Astrocyte (in vitro differentiated cells and primary cell): ENCODE results near the gene CDK14. TPM values are rescaled to one million over a fixed set of nuclear protein-coding genes. Genes with fewer than 3 reads are reported as not detected.
"Not testable (repeated sequence)": the region's sequence is repeated elsewhere in the genome, so short reads cannot be mapped to it uniquely, and the experiment has no call there.

Experiments
- DNase-seq: peaks from one replicate; pipeline ENCODE4 v3.0.0-alpha.2; 2010; ENCODE audit warnings: low read depth
- FAIRE-seq: peaks from 2 replicates; lab custom pipeline; 2011; peaks lifted over from hg19 to GRCh38; lab: Jason Lieb, UNC
- H2AFZ ChIP-seq: 2 replicates; pipeline ENCODE4 v1.6.0; 2012; ENCODE audit warnings: low read depth, low read length, inconsistent platforms
- H3K27ac ChIP-seq: 2 replicates; pipeline ENCODE4 v1.5.1; 2011; ENCODE audit warnings: low read depth, low read length, inconsistent platforms
- H3K27me3 ChIP-seq: 2 replicates; pipeline ENCODE4 v1.6.0; 2011; ENCODE audit warnings: low read length, inconsistent platforms; ENCODE audit not compliant: insufficient read depth
- H3K36me3 ChIP-seq: 2 replicates; pipeline ENCODE4 v1.5.1; 2011; ENCODE audit warnings: low read length, inconsistent platforms; ENCODE audit not compliant: insufficient read depth
- H3K4me1 ChIP-seq: 2 replicates; pipeline ENCODE4 v1.5.1; 2011; ENCODE audit warnings: low read length, inconsistent platforms; ENCODE audit not compliant: insufficient read depth
- H3K4me2 ChIP-seq: 2 replicates; pipeline ENCODE4 v1.6.0; 2012; ENCODE audit warnings: low read length, inconsistent platforms
- H3K4me3 ChIP-seq: 2 replicates; pipeline ENCODE4 v1.5.1; 2011; ENCODE audit warnings: low read depth, mild to moderate bottlenecking, low read length, inconsistent platforms; ENCODE audit not compliant: insufficient read depth
- H3K79me2 ChIP-seq: 2 replicates; pipeline ENCODE4 v1.6.0; 2012; ENCODE audit warnings: mild to moderate bottlenecking, low read length, inconsistent platforms; ENCODE audit not compliant: insufficient read depth
- H3K9ac ChIP-seq: 2 replicates; pipeline ENCODE4 v1.6.0; 2012; ENCODE audit warnings: mild to moderate bottlenecking, low read length, inconsistent platforms
- H3K9me3 ChIP-seq: 2 replicates; pipeline ENCODE4 v1.5.1; 2012; ENCODE audit warnings: low read depth, mild to moderate bottlenecking, low read length, inconsistent platforms; ENCODE audit not compliant: insufficient read depth
- H4K20me1 ChIP-seq: 2 replicates; pipeline ENCODE4 v1.6.0; 2012; ENCODE audit warnings: low read length, inconsistent platforms; ENCODE audit not compliant: insufficient read depth
- H3K27ac Mint-ChIP-seq: one replicate; pipeline ENCODE4 v1.8.0; 2021; ENCODE audit warnings: mild to moderate bottlenecking, mixed read lengths; ENCODE audit not compliant: unreplicated experiment
- H3K27me3 Mint-ChIP-seq: one replicate; pipeline ENCODE4 v1.8.0; 2021; ENCODE audit warnings: low read depth, mixed read lengths; ENCODE audit not compliant: unreplicated experiment
- H3K36me3 Mint-ChIP-seq: one replicate; pipeline ENCODE4 v1.8.0; 2021; ENCODE audit warnings: low read depth, mixed read lengths; ENCODE audit not compliant: unreplicated experiment
- H3K4me1 Mint-ChIP-seq: one replicate; pipeline ENCODE4 v1.8.0; 2021; ENCODE audit warnings: low read depth, mixed read lengths; ENCODE audit not compliant: unreplicated experiment
- H3K4me3 Mint-ChIP-seq: one replicate; pipeline ENCODE4 v1.8.0; 2021; ENCODE audit warnings: mild to moderate bottlenecking, moderate library complexity, mixed read lengths; ENCODE audit not compliant: unreplicated experiment
- H3K9me3 Mint-ChIP-seq: one replicate; pipeline ENCODE4 v1.8.0; 2021; ENCODE audit warnings: mild to moderate bottlenecking, mixed read lengths; ENCODE audit not compliant: unreplicated experiment
- EZH2 ChIP-seq: IDR thresholded peaks from 2 replicates; pipeline ENCODE4 v1.6.1; 2012; ENCODE audit warnings: mild to moderate bottlenecking, low read length, inconsistent platforms; ENCODE audit not compliant: insufficient read depth
- total RNA-seq: library from RNA; stranded (reverse); gene quantifications from 2 replicates; pipeline ENCODE4 v1.2.1, GENCODE V29; 2021
- TF ChIP-seq, protein P1 (sequence below): IDR thresholded peaks from 2 replicates; pipeline ENCODE4 v1.5.1; 2011; ENCODE audit warnings: low read depth, mild to moderate bottlenecking, inconsistent platforms, low read length, moderate library complexity; ENCODE audit not compliant: insufficient read depth

The CDK14 gene
- total RNA-seq, 1 donor from 2014 or later: 30.2 TPM

DNA sequence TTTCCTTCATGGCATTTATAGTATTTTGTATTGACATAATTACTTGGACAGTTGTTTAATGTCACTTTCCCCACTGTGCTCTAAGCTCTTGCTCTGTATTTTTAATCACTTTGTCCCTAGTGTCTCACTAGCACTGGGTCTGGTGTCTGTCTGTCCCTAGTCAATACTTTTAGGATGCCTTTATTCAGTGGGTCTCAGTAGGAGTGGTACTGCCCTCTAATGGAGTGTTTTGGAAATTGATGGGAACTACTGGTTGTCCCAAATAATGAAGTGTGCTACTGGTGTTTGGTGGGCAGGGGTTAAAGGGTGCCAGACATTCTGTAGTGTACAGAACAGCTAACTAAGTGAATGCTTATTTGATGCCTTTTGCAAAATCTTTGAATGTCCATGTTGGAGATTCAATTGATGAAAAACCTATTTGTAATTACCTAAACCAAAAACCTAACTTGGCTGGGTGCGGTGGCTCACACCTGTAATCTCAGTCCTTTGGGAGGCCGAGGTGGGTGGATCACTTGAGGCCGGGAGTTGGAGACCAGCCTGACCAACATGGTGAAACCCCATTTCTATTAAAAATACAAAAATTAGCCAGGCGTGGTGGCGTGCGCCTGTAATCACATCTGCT, 33.3 kb downstream of the CDK14 start:
- FAIRE-seq: peak; percentile 23
- Mint-ChIP-seq H3K4me1 (peaks cover 17% of the 10 kb centered on the region), H3K9me3 (no peaks in the 10 kb centered on the region), H3K27me3 (no peaks in the 10 kb centered on the region), H3K36me3 (no peaks in the 10 kb centered on the region), H3K4me3 (no peak overlapping the region), H3K27ac (no peak overlapping the region)
- peaks cover 11% of the 10 kb centered on the region for H4K20me1 ChIP-seq
- H3K27ac ChIP-seq: no peak overlapping the region
- H3K9ac ChIP-seq: no peak overlapping the region
- no peaks in the 10 kb centered on the region for H3K9me3 ChIP-seq
- peaks cover 22% of the 10 kb centered on the region for H3K4me1 ChIP-seq
- H3K4me3 ChIP-seq: no peak overlapping the region
- no peak for TF ChIP-seq EZH2
- TF ChIP-seq, protein P1, sequence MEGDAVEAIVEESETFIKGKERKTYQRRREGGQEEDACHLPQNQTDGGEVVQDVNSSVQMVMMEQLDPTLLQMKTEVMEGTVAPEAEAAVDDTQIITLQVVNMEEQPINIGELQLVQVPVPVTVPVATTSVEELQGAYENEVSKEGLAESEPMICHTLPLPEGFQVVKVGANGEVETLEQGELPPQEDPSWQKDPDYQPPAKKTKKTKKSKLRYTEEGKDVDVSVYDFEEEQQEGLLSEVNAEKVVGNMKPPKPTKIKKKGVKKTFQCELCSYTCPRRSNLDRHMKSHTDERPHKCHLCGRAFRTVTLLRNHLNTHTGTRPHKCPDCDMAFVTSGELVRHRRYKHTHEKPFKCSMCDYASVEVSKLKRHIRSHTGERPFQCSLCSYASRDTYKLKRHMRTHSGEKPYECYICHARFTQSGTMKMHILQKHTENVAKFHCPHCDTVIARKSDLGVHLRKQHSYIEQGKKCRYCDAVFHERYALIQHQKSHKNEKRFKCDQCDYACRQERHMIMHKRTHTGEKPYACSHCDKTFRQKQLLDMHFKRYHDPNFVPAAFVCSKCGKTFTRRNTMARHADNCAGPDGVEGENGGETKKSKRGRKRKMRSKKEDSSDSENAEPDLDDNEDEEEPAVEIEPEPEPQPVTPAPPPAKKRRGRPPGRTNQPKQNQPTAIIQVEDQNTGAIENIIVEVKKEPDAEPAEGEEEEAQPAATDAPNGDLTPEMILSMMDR: peak; percentile 68
- H3K79me2 ChIP-seq: peaks cover 77% of the 10 kb centered on the region
- no peaks in the 10 kb centered on the region for H3K36me3 ChIP-seq
- H2AFZ ChIP-seq: no peak overlapping the region
- no peak overlapping the region for H3K4me2 ChIP-seq
- DNase-seq: peak; percentile 30
- no peaks in the 10 kb centered on the region for H3K27me3 ChIP-seq

DNA sequence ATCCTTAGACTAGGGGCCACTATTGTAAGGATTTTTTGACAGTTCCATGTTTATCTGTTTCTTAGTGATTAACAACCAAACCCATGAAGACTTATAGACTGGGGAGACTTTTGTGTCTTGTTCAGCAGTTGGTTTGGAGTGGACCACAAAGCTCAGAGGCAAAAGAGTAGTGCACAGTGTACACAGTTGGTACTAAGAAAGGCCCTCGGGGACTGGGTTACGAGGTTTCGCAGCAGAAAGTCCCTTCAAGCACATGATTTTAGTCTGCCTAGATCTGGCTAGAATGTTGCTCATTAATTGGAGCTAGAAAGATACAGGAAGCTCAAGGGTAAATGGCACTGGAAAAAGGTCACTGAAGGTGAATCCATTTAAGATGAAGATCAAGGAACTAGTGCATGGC, 35.4 kb downstream of the CDK14 start:
- H4K20me1 ChIP-seq: peaks cover 11% of the 10 kb centered on the region
- no peaks in the 10 kb centered on the region for H3K27me3 ChIP-seq
- H3K27me3 Mint-ChIP-seq: no peaks in the 10 kb centered on the region
- DNase-seq (no peak), FAIRE-seq (no peak)
- peaks cover 5% of the 10 kb centered on the region for H3K4me1 Mint-ChIP-seq
- H3K4me3 Mint-ChIP-seq: no peak overlapping the region
- no peak overlapping the region for H3K4me3 ChIP-seq
- no peak overlapping the region for H2AFZ ChIP-seq
- no peaks in the 10 kb centered on the region for H3K9me3 ChIP-seq
- H3K27ac Mint-ChIP-seq: no peak overlapping the region
- no peak overlapping the region for H3K27ac ChIP-seq
- peaks cover under 1% of the 10 kb centered on the region for H3K4me1 ChIP-seq
- no peaks in the 10 kb centered on the region for H3K9me3 Mint-ChIP-seq
- peaks cover 59% of the 10 kb centered on the region for H3K79me2 ChIP-seq
- H3K4me2 ChIP-seq: no peak overlapping the region
- TF ChIP-seq, protein P1: no peak
- TF ChIP-seq EZH2: no peak
- no peak overlapping the region for H3K9ac ChIP-seq
- H3K36me3 ChIP-seq: no peaks in the 10 kb centered on the region
- H3K36me3 Mint-ChIP-seq: no peaks in the 10 kb centered on the region

DNA sequence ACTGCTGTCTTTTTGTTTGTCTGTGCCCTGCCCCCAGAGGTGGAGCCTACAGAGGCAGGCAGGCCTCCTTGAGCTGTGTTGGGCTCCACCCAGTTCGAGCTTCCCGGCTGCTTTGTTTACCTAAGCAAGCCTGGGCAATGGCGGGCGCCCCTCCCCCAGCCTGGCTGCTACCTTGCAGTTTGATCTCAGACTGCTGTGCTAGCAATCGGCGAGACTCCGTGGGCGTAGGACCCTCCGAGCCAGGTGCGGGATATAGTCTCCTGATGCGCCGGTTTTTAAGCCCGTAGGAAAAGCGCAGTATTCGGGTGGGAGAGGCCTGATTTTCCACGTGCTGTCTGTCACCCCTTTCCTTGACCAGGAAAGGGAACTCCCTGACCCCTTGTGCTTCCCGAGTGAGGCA, 43.6 kb downstream of the CDK14 start:
- not testable (repeated sequence) for H3K9ac ChIP-seq, H3K4me2 ChIP-seq, DNase-seq, H4K20me1 ChIP-seq, H3K4me1 ChIP-seq, H3K27ac ChIP-seq, H3K4me1 Mint-ChIP-seq, H3K36me3 ChIP-seq, H3K9me3 Mint-ChIP-seq, H3K9me3 ChIP-seq, H3K27me3 Mint-ChIP-seq, H2AFZ ChIP-seq, H3K4me3 Mint-ChIP-seq, H3K27me3 ChIP-seq, H3K4me3 ChIP-seq, H3K36me3 Mint-ChIP-seq, H3K27ac Mint-ChIP-seq, FAIRE-seq
- peaks cover 35% of the 10 kb centered on the region for H3K79me2 ChIP-seq
